Endothelial cell of umbilical vein (primary cell): ENCODE data around the gene ZNF598. TPM values are rescaled to one million over a fixed set of nuclear protein-coding genes. Genes with fewer than 3 reads are reported as not detected.
"Not testable (repeated sequence)": the region's sequence is repeated elsewhere in the genome, so short reads cannot be mapped to it uniquely, and the experiment has no call there.

Experiments used
- BruUV-seq: library from RNA; stranded (reverse); fragments of 400-500 nt; replicated peaks from 2 replicates; lab custom pipeline; 2021; lab: Mats Ljungman, UMichigan
- CTCF ChIA-PET: fragments of 300-600, 350-600 bp; sonication (Branson Sonifier 250); formaldehyde crosslinking; loops from one replicate; lab custom pipeline; 2021; ENCODE audit warnings: antibody characterized with exemption, inconsistent platforms; lab: Charles Lee
- POLR2A ChIA-PET: fragments of 300-600, 350-600 bp; sonication (Branson Sonifier 250); formaldehyde crosslinking; loops from one replicate; lab custom pipeline; 2021; ENCODE audit warnings: antibody characterized with exemption, inconsistent platforms; lab: Charles Lee
- DNase-seq: peaks from one replicate; pipeline ENCODE4 v3.0.0-alpha.2; 2011; ENCODE audit warnings: low read depth, low spot score
- FAIRE-seq: peaks from 2 replicates; lab custom pipeline; 2011; peaks lifted over from hg19 to GRCh38; lab: Jason Lieb, UNC
- H2AFZ ChIP-seq: 2 replicates; pipeline ENCODE4 v1.6.0; 2012; ENCODE audit warnings: low read depth, low read length, control low read depth, inconsistent platforms
- H3K27ac ChIP-seq: 2 replicates; pipeline ENCODE4 v1.5.1; 2011; ENCODE audit warnings: low read depth, mild to moderate bottlenecking, control low read depth, low read length, moderate library complexity; ENCODE audit not compliant: insufficient read depth
- H3K27me3 ChIP-seq, 2 experiments: 2 replicates each; pipeline versions ENCODE4 v1.6.0 to v1.6.1; 2011; ENCODE audit warnings: low read length in 2 of 2, mixed read lengths in 1 of 2; ENCODE audit not compliant: control insufficient read depth in 2 of 2, insufficient read depth in 2 of 2
- H3K36me3 ChIP-seq, 2 experiments: 2 replicates in 1 of 2; 3 replicates in 1 of 2; pipeline ENCODE4 v1.5.1; 2011; ENCODE audit warnings: low read length in 2 of 2, mild to moderate bottlenecking in 1 of 2, moderate library complexity in 1 of 2; ENCODE audit not compliant: control insufficient read depth in 2 of 2, insufficient read depth in 2 of 2; ENCODE audit errors: extremely low read depth in 1 of 2
- H3K4me1 ChIP-seq: 3 replicates; pipeline ENCODE4 v1.5.1; 2011; ENCODE audit warnings: mild to moderate bottlenecking, low read length; ENCODE audit not compliant: control insufficient read depth, insufficient read depth; ENCODE audit errors: extremely low read depth
- H3K4me2 ChIP-seq: 2 replicates; pipeline ENCODE4 v1.6.1; 2011; ENCODE audit warnings: low read length, control low read depth, mixed read lengths; ENCODE audit not compliant: insufficient read depth
- H3K4me3 ChIP-seq, 3 experiments: fragments of 200-600 bp in 1 of 3; sonication (generic), shearing (Covaris generic) in 1 of 3; replicated peaks in 1 of 3; 2 replicates each; pipeline ENCODE4 v1.5.1; 2011 to 2016; ENCODE audit warnings: control low read depth in 3 of 3, low read length in 3 of 3, mild to moderate bottlenecking in 2 of 3, inconsistent platforms in 1 of 3, low read depth in 1 of 3, moderate library complexity in 1 of 3; ENCODE audit not compliant: insufficient read depth in 1 of 3
- H3K79me2 ChIP-seq: 2 replicates; pipeline ENCODE4 v1.6.0; 2012; ENCODE audit warnings: low read length, inconsistent platforms; ENCODE audit not compliant: control insufficient read depth, insufficient read depth
- H3K9ac ChIP-seq: replicated peaks from 2 replicates; pipeline ENCODE3; 2011; ENCODE audit warnings: low read length, control low read depth; ENCODE audit not compliant: insufficient read depth; ENCODE audit errors: extremely low read depth
- H3K9me1 ChIP-seq: replicated peaks from 3 replicates; pipeline ENCODE4 v1.6.0; 2011; ENCODE audit warnings: mild to moderate bottlenecking, low read length; ENCODE audit not compliant: control insufficient read depth, insufficient read depth; ENCODE audit errors: extremely low read depth
- H3K9me3 ChIP-seq: replicated peaks from 2 replicates; pipeline ENCODE4 v1.5.1; 2012; ENCODE audit warnings: low read length, inconsistent platforms; ENCODE audit not compliant: control insufficient read depth, insufficient read depth
- H4K20me1 ChIP-seq: replicated peaks from 2 replicates; pipeline ENCODE3; 2011; ENCODE audit warnings: mild to moderate bottlenecking, low read length; ENCODE audit not compliant: control insufficient read depth, insufficient read depth; ENCODE audit errors: extremely low read depth
- FOS ChIP-seq: IDR thresholded peaks from 2 replicates; pipeline ENCODE4 v1.6.1; 2011; ENCODE audit warnings: mild to moderate bottlenecking, low read length, moderate library complexity, borderline replicate concordance; ENCODE audit not compliant: insufficient read depth
- MYC ChIP-seq: IDR thresholded peaks from one replicate; pipeline ENCODE4 v1.6.1; 2011; ENCODE audit warnings: mild to moderate bottlenecking, low read depth, low read length
- POLR2A ChIP-seq: IDR thresholded peaks from 2 replicates; pipeline ENCODE4 v1.6.1; 2012; ENCODE audit warnings: low read depth, mild to moderate bottlenecking, control low read depth, low read length
- POLR2AphosphoS5 ChIP-seq: IDR thresholded peaks from 2 replicates; pipeline ENCODE4 v1.6.1; 2012; ENCODE audit warnings: low read depth, mild to moderate bottlenecking, control low read depth, low read length, moderate library complexity; ENCODE audit not compliant: insufficient read depth
- dilution Hi-C: fragments of 300-500 bp; cut with MboI; formaldehyde crosslinking; loops from one replicate; pipeline ENCODE4 v1.15.0; 2019; ENCODE audit warnings: low sequenced_read_pairs; ENCODE audit not compliant: extremely low pct_ligation_motif_present
- intact Hi-C: fragments of 100-400 bp; cut with micrococcal nuclease; formaldehyde crosslinking; loops from one replicate; pipeline ENCODE4 v1.10.0; 2022
- polyA plus RNA-seq, 4 experiments: library from polyadenylated mRNA; depleted of rRNA in 3 of 4; stranded (reverse) in 3 of 4; unstranded in 1 of 4; fragments of >200 nt; gene quantifications; 2 replicates each; pipeline versions ENCODE4 v1.2.1 to v1.2.3, GENCODE V29; 2011 to 2012; ENCODE audit warnings: missing spikeins in 1 of 4
- total RNA-seq: library from RNA; stranded (reverse); gene quantifications from 2 replicates; pipeline ENCODE4 v1.2.3, GENCODE V29; 2021

The ZNF598 gene
- total and polyA plus RNA-seq, 2 donors (not counting 3 experiments of a cell fraction or from before 2014, with no cell fraction given), result 43.3 to 67.0 TPM

DNA sequence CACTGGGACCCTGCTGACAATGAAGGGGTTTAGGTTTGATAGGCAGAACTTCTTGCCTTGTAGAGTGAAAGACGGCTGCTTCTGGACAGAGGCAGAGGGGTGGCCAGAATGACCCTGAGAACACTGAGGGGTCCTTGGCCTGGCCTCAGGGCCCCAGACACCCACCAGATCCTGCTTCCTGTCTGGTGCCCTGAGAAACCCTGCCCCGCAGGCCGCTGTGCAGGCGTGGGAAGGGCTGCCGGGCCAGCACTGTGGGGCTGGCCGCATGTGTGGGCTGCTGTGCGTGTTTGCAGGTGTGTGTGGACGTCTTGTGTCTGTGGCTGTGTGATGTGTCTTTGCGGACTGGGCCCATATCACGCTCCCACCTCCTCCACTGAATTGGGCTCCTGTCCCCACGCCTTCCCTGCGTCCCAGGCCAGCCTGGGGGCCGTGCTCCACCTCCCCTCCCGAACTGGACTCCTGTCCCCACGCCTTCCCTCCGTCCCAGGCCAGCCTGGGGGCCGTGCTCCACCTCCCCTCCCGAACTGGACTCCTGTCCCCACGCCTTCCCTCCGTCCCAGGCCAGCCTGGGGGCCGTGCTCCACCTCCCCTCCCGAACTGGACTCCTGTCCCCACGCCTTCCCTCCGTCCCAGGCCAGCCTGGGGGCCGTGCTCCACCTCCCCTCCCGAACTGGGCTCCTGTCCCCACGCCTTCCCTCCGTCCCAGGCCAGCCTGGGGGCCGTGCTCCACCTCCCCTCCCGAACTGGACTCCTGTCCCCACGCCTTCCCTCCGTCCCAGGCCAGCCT is 24.5 kb upstream of the ZNF598 start:
- Histone ChIP-seq H3K4me3 (peak overlapping the region in 1 of 3 experiments; percentile 15), H3K27ac (peak overlapping the region; percentile 77), H3K9ac (peak overlapping the region; percentile 21), H3K4me2 (peak overlapping the region; percentile 9), H3K4me1 (peaks cover 49% of the 10 kb centered on the region), H2AFZ (peak overlapping the region; percentile 25), H3K79me2 (peaks cover 10% of the 10 kb centered on the region)
- ChIA-PET POLR2A (interaction anchor here (1.2 kb wide), 1 partner anchor 121 kb away, joined by 4 read pairs; the partner anchor contains the start of gene TRAF7), CTCF (interaction anchor here (1.6 to 3.6 kb wide), 4 partner anchors 10 to 22 kb away, joined by 4 to 21 read pairs (median 16); partner anchors contain the start of genes NTHL1 and TSC2)
- not testable (repeated sequence) for DNase-seq, BruUV-seq, H3K9me1 ChIP-seq, H3K36me3 ChIP-seq, FAIRE-seq, H4K20me1 ChIP-seq, H3K9me3 ChIP-seq, H3K27me3 ChIP-seq
- dilution Hi-C loops (loop anchor here (25.0 kb wide), 1 partner anchor 128 kb away; the partner anchor contains the start of gene TRAF7), intact Hi-C loops (loop anchor here (1.0 kb wide), 1 partner anchor 13 kb away; the partner anchor contains the start of genes NTHL1 and TSC2)
- TF ChIP-seq POLR2AphosphoS5, result peak; percentile 10
- TF ChIP-seq MYC, result peak; percentile 12

DNA sequence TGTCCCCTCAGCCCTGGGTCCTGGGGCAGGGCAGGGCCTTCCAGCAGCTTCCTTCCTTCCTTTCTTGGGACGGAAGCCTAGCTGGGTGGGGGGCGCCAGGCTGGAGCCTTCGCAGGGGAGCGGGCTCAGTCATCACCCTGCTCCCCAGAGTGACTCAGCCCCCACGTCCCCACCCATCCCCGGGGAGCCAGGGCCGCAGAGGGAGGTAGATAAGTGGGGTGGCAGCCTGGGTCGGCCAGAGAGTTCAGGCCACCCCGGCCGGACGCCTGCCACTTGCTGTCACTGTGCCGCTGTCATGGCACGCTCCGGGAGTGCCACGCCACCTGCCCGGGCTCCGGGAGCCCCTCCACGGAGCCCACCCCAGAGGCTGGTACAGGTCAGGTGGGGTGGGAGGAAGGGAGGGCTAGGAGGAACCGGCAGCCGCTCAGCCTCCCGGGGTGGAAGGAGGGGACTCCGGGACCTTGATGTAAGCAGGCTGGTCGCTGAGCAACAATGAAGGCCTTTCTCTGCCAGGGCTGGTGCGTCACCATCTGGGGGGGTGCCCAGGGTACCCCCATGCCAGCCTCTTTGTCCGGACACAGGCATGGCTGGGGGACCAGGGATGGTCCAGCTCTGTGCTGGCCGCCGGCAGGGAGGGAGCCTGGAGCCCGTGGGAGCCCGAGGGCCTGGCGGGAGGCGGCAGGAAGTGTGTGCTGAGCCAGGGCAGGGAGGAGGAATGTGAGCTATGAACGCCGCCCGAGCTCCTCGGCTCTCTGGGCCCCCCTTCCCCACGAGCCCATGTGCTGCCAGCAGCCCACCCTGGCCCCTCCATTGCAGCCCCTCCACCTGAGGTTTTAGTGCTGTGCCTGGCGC is 23.7 kb upstream of the ZNF598 start:
- no TSS peak for BruUV-seq
- no peaks in the 10 kb centered on the region for H4K20me1 ChIP-seq
- ChIA-PET POLR2A (interaction anchor here (1.2 kb wide), 1 partner anchor 122 kb away, joined by 4 read pairs; the partner anchor contains the start of gene TRAF7), CTCF (interaction anchor here (1.6 to 3.6 kb wide), 4 partner anchors 10 to 23 kb away, joined by 4 to 21 read pairs (median 16); partner anchors contain the start of genes NTHL1 and TSC2)
- H3K4me2 ChIP-seq, result peak overlapping the region; percentile 9
- H3K9me3 ChIP-seq, result no peaks in the 10 kb centered on the region
- no peaks in the 10 kb centered on the region for H3K27me3 ChIP-seq
- peak; percentile 35 for TF ChIP-seq POLR2A
- TF ChIP-seq POLR2AphosphoS5, result peak; percentile 41
- no peak for TF ChIP-seq MYC
- peak; percentile 27 for TF ChIP-seq FOS
- H3K9ac ChIP-seq, result peak overlapping the region; percentile 21
- intact Hi-C loops, result loop anchor here (1.0 kb wide), 1 partner anchor 14 kb away; the partner anchor contains the start of genes NTHL1 and TSC2
- H2AFZ ChIP-seq, result peak overlapping the region; percentile 25
- H3K36me3 ChIP-seq, result peaks cover 0 to 10% of the 10 kb centered on the region in 2 experiments
- H3K9me1 ChIP-seq, result no peaks in the 10 kb centered on the region
- FAIRE-seq, result peak; percentile 85
- peaks cover 50% of the 10 kb centered on the region for H3K4me1 ChIP-seq
- H3K4me3 ChIP-seq, result peak overlapping the region in 1 of 3 experiments; percentile 15
- dilution Hi-C loops, result loop anchor here (25.0 kb wide), 1 partner anchor 129 kb away; the partner anchor contains the start of gene TRAF7
- DNase-seq, result peak; percentile 70
- H3K79me2 ChIP-seq, result peaks cover 17% of the 10 kb centered on the region
- peak overlapping the region; percentile 77 for H3K27ac ChIP-seq
